HepG2 (cell line): ENCODE measurements around the gene TCN1. TPM values are rescaled to one million over a fixed set of nuclear protein-coding genes. Genes with fewer than 3 reads are reported as not detected.

Experiments used
- ATAC-seq: fragments of 200-7000 bp; cut with Tn5 transposase; 3 replicates; pipeline ENCODE4 v1.9.1; 2020; ENCODE audit warnings: mild to moderate bottlenecking, moderate library complexity
- BruUV-seq: library from RNA; stranded (reverse); fragments of 400-500 nt; replicated peaks from 2 replicates; lab custom pipeline; 2021; lab: Mats Ljungman, UMichigan
- CTCF ChIA-PET: fragments of 300-600 bp; formaldehyde crosslinking; extraction: SDS; loops from one replicate; lab custom pipeline; 2021; ENCODE audit warnings: low total read pairs, inconsistent platforms, low intra/inter-chr PET ratio; lab: Yijun Ruan, JAX
- POLR2A ChIA-PET: fragments of 350-600 bp; sonication (Branson Sonifier 250); formaldehyde crosslinking; loops from one replicate; lab custom pipeline; 2020; ENCODE audit warnings: antibody characterized with exemption, inconsistent platforms; lab: Yijun Ruan, JAX
- DNase-seq: peaks from one replicate; pipeline ENCODE4 v3.0.0-alpha.2; 2015; ENCODE audit warnings: low spot score
- FAIRE-seq: peaks from 3 replicates; lab custom pipeline; 2011; peaks lifted over from hg19 to GRCh38; lab: Jason Lieb, UNC
- H2AFZ ChIP-seq: one replicate; pipeline ENCODE4 v1.6.1; 2011; ENCODE audit warnings: low read length, inconsistent platforms
- H3K27ac ChIP-seq: fragments of 300-600 bp; 3 replicates; pipeline ENCODE4 v1.8.0; 2011; ENCODE audit warnings: mixed run types, mild to moderate bottlenecking, mixed read lengths, low read length, inconsistent platforms; ENCODE audit not compliant: insufficient read depth; ENCODE audit errors: extremely low read length
- H3K27me3 ChIP-seq, 2 experiments: fragments of 200-600 bp in 1 of 2; 2 replicates in 1 of 2; 3 replicates in 1 of 2; pipeline versions ENCODE4 v1.6.0 to v1.8.0; 2011; ENCODE audit warnings: low read length in 2 of 2, mild to moderate bottlenecking in 2 of 2, moderate library complexity in 2 of 2, inconsistent platforms in 1 of 2; ENCODE audit not compliant: insufficient read depth in 2 of 2, control insufficient read depth in 1 of 2
- H3K36me3 ChIP-seq, 2 experiments: fragments of 200-600 bp in 1 of 2; replicated peaks in 1 of 2; 2 replicates in 1 of 2; 3 replicates in 1 of 2; pipeline versions ENCODE4 v1.5.1 to v1.8.0; 2011; ENCODE audit warnings: low read length in 2 of 2, inconsistent platforms in 1 of 2; ENCODE audit not compliant: insufficient read depth in 2 of 2, control insufficient read depth in 1 of 2
- H3K4me1 ChIP-seq: 2 replicates; pipeline ENCODE4 v1.5.1; 2012; ENCODE audit warnings: low read length, inconsistent platforms; ENCODE audit not compliant: insufficient read depth
- H3K4me2 ChIP-seq: 2 replicates; pipeline ENCODE4 v1.6.0; 2011; ENCODE audit warnings: low read depth, low read length, inconsistent platforms
- H3K4me3 ChIP-seq, 3 experiments: fragments of 200-600 bp in 1 of 3; sonication (generic), shearing (Covaris generic) in 1 of 3; replicated peaks in 1 of 3; 2 replicates each; pipeline ENCODE4 v1.5.1; 2011 to 2016; ENCODE audit warnings: low read length in 3 of 3, inconsistent platforms in 2 of 3, low read depth in 2 of 3, mild to moderate bottlenecking in 2 of 3, control low read depth in 1 of 3, mixed read lengths in 1 of 3; ENCODE audit not compliant: insufficient read depth in 1 of 3
- H3K79me2 ChIP-seq: one replicate; pipeline ENCODE4 v1.6.1; 2011; ENCODE audit warnings: low read length, inconsistent platforms; ENCODE audit not compliant: insufficient read depth
- H3K9ac ChIP-seq: 2 replicates; pipeline ENCODE4 v1.6.0; 2011; ENCODE audit warnings: mild to moderate bottlenecking, low read depth, low read length, inconsistent platforms; ENCODE audit not compliant: insufficient read depth
- H3K9me3 ChIP-seq: 2 replicates; pipeline ENCODE4 v1.5.1; 2012; ENCODE audit warnings: mild to moderate bottlenecking, low read length
- H4K20me1 ChIP-seq: 2 replicates; pipeline ENCODE4 v1.6.0; 2011; ENCODE audit warnings: inconsistent platforms, mild to moderate bottlenecking, low read length, moderate library complexity; ENCODE audit not compliant: insufficient read depth
- CC2D1A ChIP-seq: sonication (generic); formaldehyde crosslinking; IDR thresholded peaks from 2 replicates; pipeline ENCODE4 v1.8.1; 2023; ENCODE audit warnings: mild to moderate bottlenecking, missing genetic modification reagents
- EED ChIP-seq: sonication (generic); formaldehyde crosslinking; IDR thresholded peaks from 2 replicates; pipeline ENCODE4 v1.5.0; 2020; ENCODE audit warnings: mild to moderate bottlenecking, missing genetic modification reagents
- FOXA1 ChIP-seq, 2 experiments: fragments of 450-650 bp in 1 of 2; sonication (generic) in 1 of 2; formaldehyde crosslinking in 1 of 2; IDR thresholded peaks; 2 replicates each; pipeline versions ENCODE4 v1.4.0 to v1.6.1; 2016 to 2020; ENCODE audit warnings: missing genetic modification reagents in 1 of 2
- ISL2 ChIP-seq: sonication (generic); formaldehyde crosslinking; IDR thresholded peaks from 2 replicates; pipeline ENCODE4 v1.5.0; 2020; ENCODE audit warnings: missing genetic modification reagents
- PAF1 ChIP-seq: IDR thresholded peaks from 2 replicates; pipeline ENCODE4 v1.6.1; 2016; ENCODE audit warnings: missing genetic modification reagents, missing compliant biosample characterization
- POLR2G ChIP-seq: fragments of 200-400 bp; formaldehyde crosslinking; IDR thresholded peaks from 2 replicates; pipeline ENCODE4 v1.6.1; 2018; ENCODE audit warnings: mild to moderate bottlenecking, low read depth, low read length, moderate library complexity
- ZFP82 ChIP-seq: sonication (generic); formaldehyde crosslinking; IDR thresholded peaks from 2 replicates; pipeline ENCODE4 v1.5.1; 2020; ENCODE audit warnings: mild to moderate bottlenecking, missing genetic modification reagents, borderline replicate concordance
- ZSCAN21 ChIP-seq: sonication (generic); formaldehyde crosslinking; IDR thresholded peaks from 2 replicates; pipeline ENCODE4 v1.8.0; 2022; ENCODE audit warnings: mild to moderate bottlenecking, missing genetic modification reagents, moderate library complexity, borderline replicate concordance
- WGBS: methylation state at CpG from one replicate; pipeline ENCODE4 v1.1.6; 2017; ENCODE audit warnings: low lambda C conversion rate; 5-methylcytosine and 5-hydroxymethylcytosine counted together
- in situ Hi-C: cut with HindIII; loops from 2 replicates; pipeline ENCODE4 v1.10.0; 2017; ENCODE audit warnings: low pct_unique_long_range_greater_than_20kb; ENCODE audit not compliant: extremely low pct_ligation_motif_present
- intact Hi-C: fragments of 100-400 bp; cut with micrococcal nuclease; formaldehyde crosslinking; loops from one replicate; pipeline ENCODE4 v1.10.0; 2022; ENCODE audit not compliant: unreplicated experiment
- polyA plus RNA-seq, 8 experiments: library from polyadenylated mRNA; depleted of rRNA in 3 of 8; stranded (reverse) in 7 of 8; unstranded in 1 of 8; fragments of >200 nt; fragmentation: Illumina TruSeq in 4 of 8; extraction: Trizol in 4 of 8; gene quantifications; 2 replicates each; pipeline versions ENCODE4 v1.2.1 to v1.2.3, GENCODE V29; 2011 to 2016; ENCODE audit warnings: low read depth in 4 of 8, missing spikeins in 1 of 8, mixed read lengths in 1 of 8; ENCODE audit not compliant: insufficient read depth in 1 of 8
- total RNA-seq, 5 experiments: library from RNA; depleted of rRNA; stranded (reverse); fragments of >200 nt; fragmentation: Illumina TruSeq; extraction: Trizol; gene quantifications; 2 replicates each; pipeline ENCODE4 v1.2.3, GENCODE V29; 2016; ENCODE audit warnings: low read depth in 1 of 5
- TF ChIP-seq, protein P1 (sequence below): sonication (generic); formaldehyde crosslinking; IDR thresholded peaks from 2 replicates; pipeline ENCODE4 v1.4.0; 2020; ENCODE audit warnings: missing genetic modification reagents
- TF ChIP-seq, protein P2 (sequence below): IDR thresholded peaks from 2 replicates; pipeline ENCODE4 v1.6.1; 2012; ENCODE audit warnings: inconsistent platforms
- TF ChIP-seq, protein P3 (sequence below): sonication (generic); formaldehyde crosslinking; IDR thresholded peaks from 2 replicates; pipeline ENCODE4 v1.4.0; 2020; ENCODE audit warnings: mild to moderate bottlenecking, missing genetic modification reagents, borderline replicate concordance
- TF ChIP-seq, protein P4 (sequence below): sonication (generic); formaldehyde crosslinking; conservative IDR thresholded peaks from 2 replicates; pipeline ENCODE4 v1.8.0; 2022; ENCODE audit warnings: mild to moderate bottlenecking, moderate library complexity, missing genetic modification reagents
- TF ChIP-seq, protein P5 (sequence below): IDR thresholded peaks from 2 replicates; pipeline ENCODE4 v1.6.1; 2012; ENCODE audit warnings: low read depth, low read length, improper control_type of control experiment

TCN1 gene
- total and polyA plus RNA-seq, 2 of the 13 experiments (the other 11 are each of a cell fraction or from before 2014, with no cell fraction given): not detected

DNA sequence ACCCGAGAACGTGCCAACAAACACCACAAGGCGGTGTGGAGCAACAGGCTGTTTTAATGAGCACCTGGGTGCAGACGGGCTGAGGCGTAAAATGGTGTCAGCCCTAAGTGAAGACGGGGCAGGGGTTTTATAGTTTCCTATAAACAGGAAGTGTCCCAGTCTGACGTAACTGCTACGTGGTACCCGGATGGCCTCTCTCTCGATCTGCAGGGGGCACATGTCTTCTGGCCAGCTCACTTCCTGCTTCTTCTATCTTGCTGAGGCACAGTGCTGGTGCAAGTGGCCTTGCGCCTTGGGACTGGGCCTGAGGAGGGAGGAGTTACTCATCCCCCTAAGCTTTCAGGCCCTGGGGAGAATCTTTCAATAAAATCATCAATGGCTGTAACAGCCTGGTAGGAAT lies 33.2 kb upstream of the TCN1 start (continued):
- TF ChIP-seq, protein P1, sequence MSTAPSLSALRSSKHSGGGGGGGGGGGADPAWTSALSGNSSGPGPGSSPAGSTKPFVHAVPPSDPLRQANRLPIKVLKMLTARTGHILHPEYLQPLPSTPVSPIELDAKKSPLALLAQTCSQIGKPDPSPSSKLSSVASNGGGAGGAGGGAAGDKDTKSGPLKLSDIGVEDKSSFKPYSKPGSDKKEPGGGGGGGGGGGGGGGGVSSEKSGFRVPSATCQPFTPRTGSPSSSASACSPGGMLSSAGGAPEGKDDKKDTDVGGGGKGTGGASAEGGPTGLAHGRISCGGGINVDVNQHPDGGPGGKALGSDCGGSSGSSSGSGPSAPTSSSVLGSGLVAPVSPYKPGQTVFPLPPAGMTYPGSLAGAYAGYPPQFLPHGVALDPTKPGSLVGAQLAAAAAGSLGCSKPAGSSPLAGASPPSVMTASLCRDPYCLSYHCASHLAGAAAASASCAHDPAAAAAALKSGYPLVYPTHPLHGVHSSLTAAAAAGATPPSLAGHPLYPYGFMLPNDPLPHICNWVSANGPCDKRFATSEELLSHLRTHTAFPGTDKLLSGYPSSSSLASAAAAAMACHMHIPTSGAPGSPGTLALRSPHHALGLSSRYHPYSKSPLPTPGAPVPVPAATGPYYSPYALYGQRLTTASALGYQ: no peak
- TF ChIP-seq, protein P2, sequence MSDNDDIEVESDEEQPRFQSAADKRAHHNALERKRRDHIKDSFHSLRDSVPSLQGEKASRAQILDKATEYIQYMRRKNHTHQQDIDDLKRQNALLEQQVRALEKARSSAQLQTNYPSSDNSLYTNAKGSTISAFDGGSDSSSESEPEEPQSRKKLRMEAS: no peak

DNA sequence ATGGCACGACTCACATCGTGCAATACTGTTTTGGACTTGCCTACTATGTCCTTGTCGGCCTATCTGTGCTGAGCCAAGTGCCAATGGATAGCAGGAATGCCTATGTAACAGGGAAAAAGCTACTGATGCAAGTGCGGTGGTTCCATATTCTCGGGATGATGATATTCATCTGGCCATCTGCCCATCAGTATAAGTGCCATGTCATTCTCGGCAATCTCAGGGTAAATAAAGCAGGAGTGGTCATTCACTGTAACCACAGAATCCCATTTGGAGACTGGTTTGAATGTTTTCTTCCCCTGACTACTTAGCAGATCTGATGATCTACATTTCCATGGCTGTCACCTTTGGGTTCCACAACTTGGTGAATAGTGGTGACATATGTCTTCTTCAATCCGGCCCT lies 32.4 kb upstream of the TCN1 start:
- 19% methylated on average over 7 of the region's 7 CpGs for WGBS
- FAIRE-seq: no peak
- no peak overlapping the region for H2AFZ ChIP-seq
- TF ChIP-seq, protein P3, sequence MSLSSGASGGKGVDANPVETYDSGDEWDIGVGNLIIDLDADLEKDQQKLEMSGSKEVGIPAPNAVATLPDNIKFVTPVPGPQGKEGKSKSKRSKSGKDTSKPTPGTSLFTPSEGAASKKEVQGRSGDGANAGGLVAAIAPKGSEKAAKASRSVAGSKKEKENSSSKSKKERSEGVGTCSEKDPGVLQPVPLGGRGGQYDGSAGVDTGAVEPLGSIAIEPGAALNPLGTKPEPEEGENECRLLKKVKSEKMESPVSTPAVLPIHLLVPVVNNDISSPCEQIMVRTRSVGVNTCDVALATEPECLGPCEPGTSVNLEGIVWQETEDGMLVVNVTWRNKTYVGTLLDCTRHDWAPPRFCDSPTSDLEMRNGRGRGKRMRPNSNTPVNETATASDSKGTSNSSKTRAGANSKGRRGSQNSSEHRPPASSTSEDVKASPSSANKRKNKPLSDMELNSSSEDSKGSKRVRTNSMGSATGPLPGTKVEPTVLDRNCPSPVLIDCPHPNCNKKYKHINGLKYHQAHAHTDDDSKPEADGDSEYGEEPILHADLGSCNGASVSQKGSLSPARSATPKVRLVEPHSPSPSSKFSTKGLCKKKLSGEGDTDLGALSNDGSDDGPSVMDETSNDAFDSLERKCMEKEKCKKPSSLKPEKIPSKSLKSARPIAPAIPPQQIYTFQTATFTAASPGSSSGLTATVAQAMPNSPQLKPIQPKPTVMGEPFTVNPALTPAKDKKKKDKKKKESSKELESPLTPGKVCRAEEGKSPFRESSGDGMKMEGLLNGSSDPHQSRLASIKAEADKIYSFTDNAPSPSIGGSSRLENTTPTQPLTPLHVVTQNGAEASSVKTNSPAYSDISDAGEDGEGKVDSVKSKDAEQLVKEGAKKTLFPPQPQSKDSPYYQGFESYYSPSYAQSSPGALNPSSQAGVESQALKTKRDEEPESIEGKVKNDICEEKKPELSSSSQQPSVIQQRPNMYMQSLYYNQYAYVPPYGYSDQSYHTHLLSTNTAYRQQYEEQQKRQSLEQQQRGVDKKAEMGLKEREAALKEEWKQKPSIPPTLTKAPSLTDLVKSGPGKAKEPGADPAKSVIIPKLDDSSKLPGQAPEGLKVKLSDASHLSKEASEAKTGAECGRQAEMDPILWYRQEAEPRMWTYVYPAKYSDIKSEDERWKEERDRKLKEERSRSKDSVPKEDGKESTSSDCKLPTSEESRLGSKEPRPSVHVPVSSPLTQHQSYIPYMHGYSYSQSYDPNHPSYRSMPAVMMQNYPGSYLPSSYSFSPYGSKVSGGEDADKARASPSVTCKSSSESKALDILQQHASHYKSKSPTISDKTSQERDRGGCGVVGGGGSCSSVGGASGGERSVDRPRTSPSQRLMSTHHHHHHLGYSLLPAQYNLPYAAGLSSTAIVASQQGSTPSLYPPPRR (CRISPR knock-in tag): no peak
- no peak for TF ChIP-seq ZSCAN21 (CRISPR knock-in tag)
- TF ChIP-seq CC2D1A (CRISPR knock-in tag): no peak
- TF ChIP-seq POLR2G: no peak
- TF ChIP-seq, protein P4, sequence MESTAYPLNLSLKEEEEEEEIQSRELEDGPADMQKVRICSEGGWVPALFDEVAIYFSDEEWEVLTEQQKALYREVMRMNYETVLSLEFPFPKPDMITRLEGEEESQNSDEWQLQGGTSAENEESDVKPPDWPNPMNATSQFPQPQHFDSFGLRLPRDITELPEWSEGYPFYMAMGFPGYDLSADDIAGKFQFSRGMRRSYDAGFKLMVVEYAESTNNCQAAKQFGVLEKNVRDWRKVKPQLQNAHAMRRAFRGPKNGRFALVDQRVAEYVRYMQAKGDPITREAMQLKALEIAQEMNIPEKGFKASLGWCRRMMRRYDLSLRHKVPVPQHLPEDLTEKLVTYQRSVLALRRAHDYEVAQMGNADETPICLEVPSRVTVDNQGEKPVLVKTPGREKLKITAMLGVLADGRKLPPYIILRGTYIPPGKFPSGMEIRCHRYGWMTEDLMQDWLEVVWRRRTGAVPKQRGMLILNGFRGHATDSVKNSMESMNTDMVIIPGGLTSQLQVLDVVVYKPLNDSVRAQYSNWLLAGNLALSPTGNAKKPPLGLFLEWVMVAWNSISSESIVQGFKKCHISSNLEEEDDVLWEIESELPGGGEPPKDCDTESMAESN (CRISPR knock-in tag): no peak
- TF ChIP-seq FOXA1 (IDR thresholded peaks at IDR 0.05): no peak
- TF ChIP-seq FOXA1 (CRISPR knock-in tag; IDR thresholded peaks at IDR 0.05): no peak
- TF ChIP-seq EED (CRISPR knock-in tag): no peak
- no peak for TF ChIP-seq ZFP82 (CRISPR knock-in tag)
- no peak for TF ChIP-seq ISL2 (CRISPR knock-in tag)
- TF ChIP-seq, protein P5, sequence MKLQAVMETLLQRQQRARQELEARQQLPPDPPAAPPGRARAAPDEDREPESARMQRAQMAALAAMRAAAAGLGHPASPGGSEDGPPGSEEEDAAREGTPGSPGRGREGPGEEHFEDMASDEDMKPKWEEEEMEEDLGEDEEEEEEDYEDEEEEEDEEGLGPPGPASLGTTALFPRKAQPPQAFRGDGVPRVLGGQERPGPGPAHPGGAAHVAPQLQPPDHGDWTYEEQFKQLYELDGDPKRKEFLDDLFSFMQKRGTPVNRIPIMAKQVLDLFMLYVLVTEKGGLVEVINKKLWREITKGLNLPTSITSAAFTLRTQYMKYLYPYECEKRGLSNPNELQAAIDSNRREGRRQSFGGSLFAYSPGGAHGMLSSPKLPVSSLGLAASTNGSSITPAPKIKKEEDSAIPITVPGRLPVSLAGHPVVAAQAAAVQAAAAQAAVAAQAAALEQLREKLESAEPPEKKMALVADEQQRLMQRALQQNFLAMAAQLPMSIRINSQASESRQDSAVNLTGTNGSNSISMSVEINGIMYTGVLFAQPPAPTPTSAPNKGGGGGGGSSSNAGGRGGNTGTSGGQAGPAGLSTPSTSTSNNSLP: no peak
- no peak for TF ChIP-seq PAF1 (CRISPR knock-in tag)

More for the DNA sequence above, 32.4 kb upstream of the TCN1 start:
- no peaks in the 10 kb centered on the region for H3K79me2 ChIP-seq
- intact Hi-C loops (no loop called here), in situ Hi-C loops (no loop called here)
- ChIA-PET CTCF (no interaction called here), POLR2A (no interaction called here)
- no peak overlapping the region for H3K4me2 ChIP-seq
- H3K4me3 ChIP-seq: no peak overlapping the region
- H3K27me3 ChIP-seq: no peaks in the 10 kb centered on the region; a peak in 1 of 5 replicates
- H3K4me1 ChIP-seq: no peaks in the 10 kb centered on the region
- DNase-seq (no peak), ATAC-seq (no peak)
- H3K36me3 ChIP-seq: no peaks in the 10 kb centered on the region
- no peaks in the 10 kb centered on the region for H3K9me3 ChIP-seq
- no TSS peak for BruUV-seq
- no peaks in the 10 kb centered on the region for H4K20me1 ChIP-seq
- no peak overlapping the region for H3K27ac ChIP-seq
- H3K9ac ChIP-seq: no peak overlapping the region
